ENCODE results near the gene MVK. TPM values are rescaled to one million over a fixed set of nuclear protein-coding genes. Genes with fewer than 3 reads are reported as not detected.

Gene MVK
- total and polyA plus RNA-seq, 3 donors from 2014 or later: 49.8 to 63.6 (median 63.1) TPM

GRCh38 chr12:109582636-109583035 is 9.0 kb downstream of the MVK start:
- Histone ChIP-seq H3K27ac (no peak overlapping the region), H3K27me3 (no peaks in the 10 kb centered on the region), H3K9me3 (no peaks in the 10 kb centered on the region), H3K36me3 (ENCODE audit: low read depth, missing control alignments) (no peaks in the 10 kb centered on the region), H3K4me1 (no peaks in the 10 kb centered on the region), H3K4me3 (no peak overlapping the region)
- TF ChIP-seq, protein P1, sequence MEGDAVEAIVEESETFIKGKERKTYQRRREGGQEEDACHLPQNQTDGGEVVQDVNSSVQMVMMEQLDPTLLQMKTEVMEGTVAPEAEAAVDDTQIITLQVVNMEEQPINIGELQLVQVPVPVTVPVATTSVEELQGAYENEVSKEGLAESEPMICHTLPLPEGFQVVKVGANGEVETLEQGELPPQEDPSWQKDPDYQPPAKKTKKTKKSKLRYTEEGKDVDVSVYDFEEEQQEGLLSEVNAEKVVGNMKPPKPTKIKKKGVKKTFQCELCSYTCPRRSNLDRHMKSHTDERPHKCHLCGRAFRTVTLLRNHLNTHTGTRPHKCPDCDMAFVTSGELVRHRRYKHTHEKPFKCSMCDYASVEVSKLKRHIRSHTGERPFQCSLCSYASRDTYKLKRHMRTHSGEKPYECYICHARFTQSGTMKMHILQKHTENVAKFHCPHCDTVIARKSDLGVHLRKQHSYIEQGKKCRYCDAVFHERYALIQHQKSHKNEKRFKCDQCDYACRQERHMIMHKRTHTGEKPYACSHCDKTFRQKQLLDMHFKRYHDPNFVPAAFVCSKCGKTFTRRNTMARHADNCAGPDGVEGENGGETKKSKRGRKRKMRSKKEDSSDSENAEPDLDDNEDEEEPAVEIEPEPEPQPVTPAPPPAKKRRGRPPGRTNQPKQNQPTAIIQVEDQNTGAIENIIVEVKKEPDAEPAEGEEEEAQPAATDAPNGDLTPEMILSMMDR (IDR thresholded peaks at IDR 0.05): no peak
- no peak for TF ChIP-seq POLR2A (IDR thresholded peaks at IDR 0.05)
- WGBS, 2 donors: 94 to 95% methylated on average over 4 to 5 of the region's 5 CpGs
- intact Hi-C loops (cut with DNase I; ENCODE audit: low total_unique reads): no loop called here
- DNase-seq: no peak

- no peaks in the 10 kb centered on the region for H3K9me3 ChIP-seq
- no peak for TF ChIP-seq POLR2A (IDR thresholded peaks at IDR 0.05)
- TF ChIP-seq, protein P1 (IDR thresholded peaks at IDR 0.05): no peak
- no peaks in the 10 kb centered on the region for H3K4me1 ChIP-seq
- H3K4me3 ChIP-seq: no peak overlapping the region
- intact Hi-C loops (cut with DNase I; ENCODE audit: low total_unique reads): no loop called here
- no peaks in the 10 kb centered on the region for H3K27me3 ChIP-seq
- no peak overlapping the region for H3K27ac ChIP-seq
- H3K36me3 ChIP-seq (ENCODE audit: low read depth, missing control alignments): no peaks in the 10 kb centered on the region
- 90 to 96% methylated on average over 2 of the region's 2 CpGs for WGBS, 2 donors
- no peak for DNase-seq
Observed at GRCh38 chr12:109583733-109584132, 10.1 kb downstream of the MVK start.

GRCh38 chr12:109586385-109587296 is 13.0 kb downstream of the MVK start:
- DNase-seq: no peak
- Histone ChIP-seq H3K36me3 (ENCODE audit: low read depth, missing control alignments) (no peaks in the 10 kb centered on the region), H3K27me3 (no peaks in the 10 kb centered on the region), H3K27ac (no peak overlapping the region), H3K9me3 (no peaks in the 10 kb centered on the region), H3K4me3 (no peak overlapping the region), H3K4me1 (no peaks in the 10 kb centered on the region)
- WGBS, 2 donors: 89 to 90% methylated on average over 9 to 10 of the region's 10 CpGs
- intact Hi-C loops (cut with DNase I; ENCODE audit: low total_unique reads): no loop called here
- TF ChIP-seq, protein P1 (IDR thresholded peaks at IDR 0.05): no peak
- TF ChIP-seq POLR2A (IDR thresholded peaks at IDR 0.05): no peak

DNA sequence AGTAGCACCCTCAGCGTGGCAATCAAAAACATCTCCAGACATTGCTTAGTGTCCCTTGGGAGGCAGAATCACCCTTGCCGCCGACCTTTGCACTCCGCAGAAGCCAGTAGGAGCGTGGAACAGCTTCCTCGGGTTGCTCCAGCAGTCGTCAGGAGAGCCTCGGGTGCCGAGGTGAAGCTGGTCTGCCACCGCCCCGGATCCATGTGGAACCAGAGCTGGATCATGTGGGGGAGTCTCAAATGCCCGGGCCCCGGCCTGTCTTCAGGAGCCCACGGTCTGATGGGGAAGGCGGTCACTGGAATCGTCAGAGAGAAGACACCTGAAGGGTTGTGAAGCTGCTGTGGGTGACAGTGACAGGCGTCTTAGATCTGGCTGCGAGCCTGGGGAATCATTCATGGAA is 14.3 kb downstream of the MVK start:
- H3K36me3 ChIP-seq (ENCODE audit: low read depth, missing control alignments): no peaks in the 10 kb centered on the region
- intact Hi-C loops (cut with DNase I; ENCODE audit: low total_unique reads): no loop called here
- WGBS, 2 donors: 93% methylated on average over 16 to 18 of the region's 18 CpGs

More for the DNA sequence above, 14.3 kb downstream of the MVK start:
- TF ChIP-seq, protein P1 (IDR thresholded peaks at IDR 0.05): no peak
- no peak for TF ChIP-seq POLR2A (IDR thresholded peaks at IDR 0.05)
- no peaks in the 10 kb centered on the region for H3K4me1 ChIP-seq
- H3K9me3 ChIP-seq: no peaks in the 10 kb centered on the region
- no peak overlapping the region for H3K27ac ChIP-seq
- no peaks in the 10 kb centered on the region for H3K27me3 ChIP-seq
- no peak for DNase-seq
- H3K4me3 ChIP-seq: no peak overlapping the region
